ENCODE data around the gene PPP6R1. TPM values are rescaled to one million over a fixed set of nuclear protein-coding genes. Genes with fewer than 3 reads are reported as not detected.

Gene PPP6R1
- total and polyA plus RNA-seq, 7 donors: 17.1 to 78.1 (median 22.9) TPM

DNA sequence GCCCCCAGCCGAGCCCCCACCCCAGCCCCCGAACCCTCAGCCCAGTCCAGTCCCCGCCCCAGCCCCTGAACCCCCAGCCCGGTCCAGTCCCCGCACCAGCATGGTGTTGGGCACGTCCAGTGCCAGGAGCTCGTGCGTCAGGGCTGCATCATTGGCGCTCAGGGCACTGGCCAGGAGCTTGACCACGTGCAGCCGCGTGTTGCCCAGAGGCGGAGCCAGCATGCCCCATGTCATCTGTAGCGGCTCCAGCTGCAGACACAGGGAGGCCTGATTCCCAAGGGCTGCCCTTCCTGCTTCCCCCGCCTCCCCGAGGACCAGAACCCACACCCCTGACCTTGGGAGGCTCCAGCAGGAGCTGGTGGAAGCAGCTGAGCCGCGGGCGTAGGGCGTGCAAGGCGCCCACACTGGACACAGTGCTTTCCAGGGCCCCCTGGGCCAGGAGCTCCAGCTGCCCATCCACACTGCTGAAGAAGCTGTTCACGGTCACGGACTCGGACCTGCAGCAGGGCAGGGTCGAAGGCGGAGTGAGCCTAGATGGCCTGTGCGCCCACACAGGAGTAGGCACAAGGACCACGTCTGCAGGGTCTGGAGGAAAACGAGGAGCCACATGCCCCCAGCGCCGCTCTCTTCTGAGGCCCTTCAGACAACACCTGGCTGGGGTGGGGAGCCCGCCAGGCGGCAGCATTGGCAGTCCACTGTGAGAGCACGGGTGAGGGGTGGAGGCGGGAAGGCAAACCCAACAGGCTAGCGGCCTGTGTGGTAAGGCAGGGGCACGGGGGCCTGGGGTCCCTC is 17.5 kb downstream of the PPP6R1 start:
- intact Hi-C loops (cut with DNase I): no loop called here
- Histone ChIP-seq H3K27ac (no peak overlapping the region), H3K36me3 (peaks cover 68 to 100% (median 90%) of the 10 kb centered on the region in 4 donors), H3K27me3 (no peaks in the 10 kb centered on the region), H3K9me3 (no peaks in the 10 kb centered on the region), H3K4me3 (no peak overlapping the region), H3K4me1 (no peaks in the 10 kb centered on the region)
- 94 to 95% methylated on average over 37 of the region's 37 CpGs for WGBS, 2 donors
- TF ChIP-seq POLR2AphosphoS5 (IDR thresholded peaks at IDR 0.05) (no peak), POLR2A (IDR thresholded peaks at IDR 0.05) (no peak), EP300 (IDR thresholded peaks at IDR 0.05) (no peak)
- TF ChIP-seq, protein P1, sequence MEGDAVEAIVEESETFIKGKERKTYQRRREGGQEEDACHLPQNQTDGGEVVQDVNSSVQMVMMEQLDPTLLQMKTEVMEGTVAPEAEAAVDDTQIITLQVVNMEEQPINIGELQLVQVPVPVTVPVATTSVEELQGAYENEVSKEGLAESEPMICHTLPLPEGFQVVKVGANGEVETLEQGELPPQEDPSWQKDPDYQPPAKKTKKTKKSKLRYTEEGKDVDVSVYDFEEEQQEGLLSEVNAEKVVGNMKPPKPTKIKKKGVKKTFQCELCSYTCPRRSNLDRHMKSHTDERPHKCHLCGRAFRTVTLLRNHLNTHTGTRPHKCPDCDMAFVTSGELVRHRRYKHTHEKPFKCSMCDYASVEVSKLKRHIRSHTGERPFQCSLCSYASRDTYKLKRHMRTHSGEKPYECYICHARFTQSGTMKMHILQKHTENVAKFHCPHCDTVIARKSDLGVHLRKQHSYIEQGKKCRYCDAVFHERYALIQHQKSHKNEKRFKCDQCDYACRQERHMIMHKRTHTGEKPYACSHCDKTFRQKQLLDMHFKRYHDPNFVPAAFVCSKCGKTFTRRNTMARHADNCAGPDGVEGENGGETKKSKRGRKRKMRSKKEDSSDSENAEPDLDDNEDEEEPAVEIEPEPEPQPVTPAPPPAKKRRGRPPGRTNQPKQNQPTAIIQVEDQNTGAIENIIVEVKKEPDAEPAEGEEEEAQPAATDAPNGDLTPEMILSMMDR (IDR thresholded peaks at IDR 0.05): no peak
- no peak for DNase-seq

DNA sequence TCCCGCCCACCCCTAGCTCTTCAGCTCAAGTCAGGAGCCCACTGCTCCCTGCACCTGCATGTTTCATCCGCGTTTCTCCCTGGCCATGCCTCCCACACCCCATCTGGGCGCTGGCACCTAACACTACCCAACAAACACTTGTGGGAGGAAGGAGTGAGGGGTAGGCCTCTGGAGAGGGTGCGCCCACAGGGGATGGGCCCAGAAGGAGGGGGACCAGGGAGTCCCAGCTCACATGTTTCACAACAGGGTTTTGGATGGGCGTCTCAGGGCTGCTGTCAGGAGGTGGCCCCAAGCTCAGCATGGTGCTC is 18.1 kb downstream of the PPP6R1 start:
- no peak for DNase-seq
- intact Hi-C loops (cut with DNase I): no loop called here
- Histone ChIP-seq H3K36me3 (peaks cover 66 to 100% (median 91%) of the 10 kb centered on the region in 4 donors), H3K27me3 (no peaks in the 10 kb centered on the region), H3K9me3 (no peaks in the 10 kb centered on the region), H3K4me3 (no peak overlapping the region), H3K27ac (no peak overlapping the region), H3K4me1 (no peaks in the 10 kb centered on the region)
- TF ChIP-seq POLR2AphosphoS5 (IDR thresholded peaks at IDR 0.05) (no peak), EP300 (IDR thresholded peaks at IDR 0.05) (no peak), POLR2A (IDR thresholded peaks at IDR 0.05) (no peak)
- TF ChIP-seq, protein P1 (IDR thresholded peaks at IDR 0.05): no peak
- 90 to 95% methylated on average over 6 of the region's 6 CpGs for WGBS, 2 donors

DNA sequence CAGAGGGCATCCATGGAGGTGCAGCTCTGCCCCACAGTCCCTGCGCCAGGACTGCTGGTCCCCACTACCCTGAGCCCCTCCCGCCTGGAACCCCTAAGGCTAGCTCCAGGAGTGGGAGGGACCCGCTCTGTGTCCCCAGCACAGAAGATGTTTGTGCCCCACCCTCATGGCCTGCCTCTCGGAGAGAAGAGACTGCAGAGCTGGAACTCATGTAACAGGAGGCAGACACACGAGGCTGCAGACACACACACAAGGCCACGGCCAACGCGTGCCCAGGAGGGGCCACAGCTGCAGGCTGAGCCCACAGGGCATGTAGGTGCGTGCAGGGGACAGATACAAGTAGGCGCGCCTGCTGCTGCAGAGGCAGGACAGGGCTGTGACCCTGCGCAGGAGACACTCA is 19.8 kb downstream of the PPP6R1 start:
- DNase-seq: no peak
- Histone ChIP-seq H3K4me3 (no peak overlapping the region), H3K27me3 (no peaks in the 10 kb centered on the region), H3K27ac (no peak overlapping the region), H3K9me3 (no peaks in the 10 kb centered on the region), H3K36me3 (peaks cover 52 to 97% (median 79%) of the 10 kb centered on the region in 4 donors), H3K4me1 (no peaks in the 10 kb centered on the region)
- WGBS, 2 donors: 95% methylated on average over 12 of the region's 12 CpGs
- intact Hi-C loops (cut with DNase I): no loop called here
- no peak for TF ChIP-seq EP300 (IDR thresholded peaks at IDR 0.05)
- TF ChIP-seq, protein P1 (IDR thresholded peaks at IDR 0.05): no peak
- no peak for TF ChIP-seq POLR2A (IDR thresholded peaks at IDR 0.05)
- TF ChIP-seq POLR2AphosphoS5 (IDR thresholded peaks at IDR 0.05): no peak

DNA sequence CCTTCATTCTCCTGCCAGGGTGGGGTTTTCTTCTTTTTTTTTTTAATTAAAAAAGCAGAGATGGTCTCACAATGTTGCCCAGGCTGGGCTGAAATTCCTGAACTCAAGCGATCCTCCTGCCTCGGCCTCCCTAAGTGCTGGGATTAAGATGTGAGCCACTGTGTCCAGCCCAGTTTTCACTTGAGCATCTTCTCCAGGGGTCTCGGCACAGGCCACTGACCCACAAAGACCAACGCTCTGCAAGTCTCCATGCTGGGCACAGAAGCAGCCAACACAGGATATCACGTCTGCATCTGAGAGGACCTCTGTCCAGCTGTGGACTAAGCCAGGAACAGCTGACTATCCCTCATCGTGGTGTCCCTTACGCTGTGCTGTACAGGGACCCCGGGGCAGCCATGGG is 20.8 kb downstream of the PPP6R1 start:
- no peaks in the 10 kb centered on the region for H3K27me3 ChIP-seq
- H3K27ac ChIP-seq: no peak overlapping the region
- H3K9me3 ChIP-seq: no peaks in the 10 kb centered on the region
- DNase-seq: no peak
- peaks cover 44 to 97% (median 74%) of the 10 kb centered on the region in 4 donors for H3K36me3 ChIP-seq
- no peaks in the 10 kb centered on the region for H3K4me1 ChIP-seq
- WGBS, 2 donors: 95 to 97% methylated on average over 8 of the region's 8 CpGs
- intact Hi-C loops (cut with DNase I): no loop called here
- TF ChIP-seq POLR2A (IDR thresholded peaks at IDR 0.05): no peak
- H3K4me3 ChIP-seq: no peak overlapping the region

DNA sequence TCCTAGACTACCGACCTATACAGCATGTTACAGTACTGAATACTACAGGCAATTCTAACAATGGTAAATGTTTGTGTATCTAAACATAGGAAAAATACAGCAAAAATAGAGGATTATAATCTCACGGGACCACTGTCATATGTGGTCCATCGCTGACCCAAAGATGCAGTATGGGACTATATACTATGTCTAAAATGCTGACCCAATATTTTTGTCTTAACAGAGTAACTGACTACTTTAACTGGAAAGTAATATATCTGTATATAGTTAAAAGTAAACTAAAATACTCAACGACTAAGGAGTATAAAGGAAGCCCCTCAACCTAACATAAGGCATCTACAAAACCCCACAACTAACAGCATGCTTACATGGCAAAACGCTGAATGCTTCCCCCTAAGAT is 25.8 kb downstream of the PPP6R1 start:
- Histone ChIP-seq H3K4me1 (peaks cover 0 to 14% (median 12%) of the 10 kb centered on the region in 4 donors), H3K36me3 (peaks cover 41 to 84% (median 60%) of the 10 kb centered on the region in 4 donors), H3K9me3 (no peaks in the 10 kb centered on the region), H3K27me3 (no peaks in the 10 kb centered on the region), H3K4me3 (no peak overlapping the region), H3K27ac (no peak overlapping the region)
- no peak for DNase-seq
- intact Hi-C loops (cut with DNase I): no loop called here
- TF ChIP-seq POLR2A (IDR thresholded peaks at IDR 0.05) (no peak), POLR2AphosphoS5 (IDR thresholded peaks at IDR 0.05) (no peak), EP300 (IDR thresholded peaks at IDR 0.05) (no peak)
- TF ChIP-seq, protein P1 (IDR thresholded peaks at IDR 0.05): no peak
- WGBS, 2 donors: 88 to 89% methylated on average over 5 of the region's 5 CpGs
